HG03432 (cell line): ENCODE data around the gene NFIC.
"Not testable (repeated sequence)": the region's sequence is repeated elsewhere in the genome, so short reads cannot be mapped to it uniquely, and the experiment has no call there.

Experiments
- ATAC-seq: cut with Tn5 transposase; IDR thresholded peaks from one replicate; pipeline ENCODE4 v1.9.1; 2021; ENCODE audit warnings: mild to moderate bottlenecking, moderate library complexity; ENCODE audit not compliant: unreplicated experiment

Gene NFIC

DNA sequence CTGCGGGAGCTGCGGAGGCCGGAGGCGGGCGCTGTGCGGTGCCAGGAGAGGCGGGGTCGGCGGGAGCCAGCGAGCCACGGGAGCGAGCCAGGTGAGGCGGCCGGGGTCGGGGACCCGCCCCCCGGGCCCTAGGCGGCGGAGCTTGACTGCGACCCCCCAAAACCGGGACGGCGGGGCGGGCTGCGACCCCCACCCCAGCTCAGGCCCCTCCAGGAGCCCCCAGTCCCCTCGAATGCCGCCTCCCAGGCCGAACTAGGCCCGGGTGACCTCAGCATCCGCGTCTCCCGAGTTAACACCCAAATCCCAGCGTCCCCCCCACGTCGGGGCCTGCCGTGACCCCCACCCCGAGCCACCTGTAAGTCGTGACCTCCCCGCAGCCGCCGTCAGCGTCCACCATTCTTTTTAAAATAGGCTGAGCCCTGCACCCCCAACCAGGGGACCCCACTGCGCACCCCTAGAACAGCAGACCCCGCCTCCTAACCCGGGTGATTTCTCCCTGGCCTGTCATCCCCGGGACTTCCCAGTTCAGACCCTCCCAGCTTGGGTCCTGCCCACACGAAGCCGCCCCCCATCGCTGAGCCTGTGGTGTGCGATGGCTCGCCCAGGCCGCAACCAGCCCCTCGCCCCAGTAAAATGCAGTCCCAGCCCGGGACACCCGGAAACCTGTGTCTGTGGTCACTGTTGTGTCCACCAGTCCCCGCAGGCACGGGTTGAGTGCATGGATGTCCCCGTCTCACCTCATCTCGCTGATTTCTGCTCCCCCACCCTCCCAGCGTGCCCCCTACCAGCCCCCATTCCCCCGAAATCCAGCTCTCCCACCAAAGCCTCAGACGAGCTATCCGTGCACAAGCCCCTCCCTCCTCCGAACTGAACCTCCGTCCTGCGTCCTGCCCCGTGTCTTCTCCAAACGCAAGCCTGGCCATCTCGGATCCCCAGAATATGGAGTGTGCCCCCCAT lies 140.3 kb downstream of the NFIC start:
- ATAC-seq, result peak; percentile 9

DNA sequence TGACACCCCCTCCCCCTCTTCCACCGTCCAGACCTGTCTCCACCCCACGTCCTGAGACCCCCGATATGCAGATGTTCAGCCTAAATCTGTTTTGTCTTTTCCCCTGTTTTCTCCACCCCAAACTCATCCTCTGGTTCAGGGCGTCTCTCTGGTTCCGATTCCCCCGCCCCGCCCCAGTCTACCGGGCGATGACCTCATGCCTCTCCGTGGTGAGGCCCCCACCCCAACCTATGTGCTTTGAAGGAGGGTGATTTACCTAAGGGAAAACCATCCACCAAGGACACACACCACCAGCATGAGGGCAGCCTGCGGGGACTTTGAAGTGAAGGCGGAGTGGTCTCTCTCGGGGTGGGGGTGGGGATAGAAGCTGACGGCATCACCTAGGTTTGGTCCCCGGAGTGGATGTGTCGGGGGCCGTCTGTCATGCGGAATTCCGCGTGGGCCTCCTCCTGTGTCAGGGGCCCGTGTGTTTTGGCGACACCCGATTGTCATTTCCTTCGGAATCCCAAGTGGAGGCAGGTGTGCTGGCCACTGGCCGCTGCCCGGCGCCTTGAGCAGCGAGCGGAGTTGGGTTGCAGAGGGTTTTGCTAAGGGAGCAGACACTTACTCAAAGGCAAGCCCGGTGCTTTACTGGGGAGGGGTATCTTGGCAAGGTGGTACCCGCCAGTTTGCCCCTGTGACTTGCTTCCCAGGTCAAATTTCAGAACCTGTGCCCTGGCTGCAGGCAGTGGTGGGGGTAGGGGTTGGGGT lies 141.2 kb downstream of the NFIC start:
- no peak for ATAC-seq

DNA sequence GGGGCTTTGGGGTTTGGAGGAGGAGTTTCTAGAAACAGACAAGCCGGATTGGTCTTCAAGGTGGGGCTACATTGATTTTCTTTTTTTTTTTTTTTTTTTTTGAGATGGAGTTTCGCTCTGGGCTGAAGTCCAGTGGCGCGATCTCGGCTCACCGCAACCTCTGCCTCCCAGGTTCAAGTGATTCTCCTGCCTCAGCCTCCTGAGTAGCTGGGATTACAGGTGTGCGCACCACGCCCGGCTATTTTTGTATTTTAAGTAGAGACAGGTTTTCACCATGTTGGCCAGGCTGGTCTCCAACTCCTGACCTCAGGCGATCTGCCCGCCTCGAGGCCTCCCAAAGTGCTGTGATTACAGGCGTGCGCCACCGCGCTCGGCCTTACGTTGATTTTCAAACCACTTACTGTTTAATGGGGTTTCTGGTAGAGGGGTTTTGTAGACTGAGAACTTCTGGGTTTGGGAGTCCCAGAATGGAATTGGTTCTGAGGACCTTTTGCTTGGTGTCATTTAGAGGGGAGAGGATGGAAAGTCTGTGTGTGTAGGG lies 141.8 kb downstream of the NFIC start:
- not testable (repeated sequence) for ATAC-seq

DNA sequence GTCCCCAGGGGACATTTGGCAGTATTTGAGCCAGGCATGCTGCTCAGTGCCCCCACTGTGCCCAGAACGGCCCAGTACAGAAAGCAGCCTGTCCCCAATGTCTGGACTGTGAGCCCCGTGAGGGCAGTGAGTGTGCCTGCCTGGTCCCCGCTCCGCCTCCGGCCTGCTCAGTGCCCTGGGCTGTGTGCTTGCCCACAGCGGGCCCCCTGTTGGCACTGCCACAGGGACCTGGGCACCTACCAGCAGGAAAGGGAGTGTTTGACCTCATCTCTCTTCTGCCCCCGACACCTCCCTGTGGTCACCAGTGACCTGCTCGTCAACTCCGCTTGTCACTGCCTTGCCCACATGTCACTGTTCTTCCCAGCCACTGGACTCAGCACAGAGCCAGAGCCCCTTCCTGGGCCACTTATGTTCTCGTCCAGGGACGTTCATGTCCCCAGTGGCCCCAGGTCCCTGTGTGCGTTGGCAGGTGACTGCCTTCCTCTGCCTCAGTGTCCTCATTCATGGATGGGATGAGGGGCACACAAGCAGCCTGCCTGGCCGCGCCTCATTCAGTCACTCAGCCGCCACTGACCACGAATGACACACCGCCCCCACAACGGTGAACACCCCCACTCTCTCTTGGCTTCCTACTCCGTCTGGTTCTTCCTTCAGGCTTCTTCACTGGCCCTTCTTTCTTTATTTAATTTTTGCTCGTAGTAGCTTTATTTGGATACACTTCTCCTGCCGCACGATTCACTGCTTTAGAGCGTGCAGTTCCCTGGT lies 142.6 kb downstream of the NFIC start:
- ATAC-seq, result no peak

DNA sequence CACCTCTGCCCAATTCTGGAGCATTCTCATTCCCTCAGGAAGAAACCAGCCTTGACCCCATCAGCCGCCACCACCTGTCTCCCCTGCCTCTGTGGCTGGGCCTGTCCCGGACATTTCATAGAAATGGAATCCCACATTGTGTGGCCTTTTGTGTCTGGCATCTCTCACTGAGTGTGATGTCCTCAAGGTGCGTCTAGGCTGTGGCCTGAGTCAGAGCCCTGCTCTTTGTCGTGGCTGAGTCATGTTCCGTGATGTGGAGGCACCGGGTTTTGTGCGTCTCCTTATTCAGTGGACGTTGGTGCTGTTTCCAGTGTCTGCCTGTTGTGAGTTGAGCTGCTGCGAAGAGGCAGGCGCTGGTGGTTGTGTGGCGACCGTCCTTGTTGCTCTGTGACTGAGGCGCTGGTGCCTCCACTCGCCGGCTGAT lies 143.2 kb downstream of the NFIC start:
- no peak for ATAC-seq

DNA sequence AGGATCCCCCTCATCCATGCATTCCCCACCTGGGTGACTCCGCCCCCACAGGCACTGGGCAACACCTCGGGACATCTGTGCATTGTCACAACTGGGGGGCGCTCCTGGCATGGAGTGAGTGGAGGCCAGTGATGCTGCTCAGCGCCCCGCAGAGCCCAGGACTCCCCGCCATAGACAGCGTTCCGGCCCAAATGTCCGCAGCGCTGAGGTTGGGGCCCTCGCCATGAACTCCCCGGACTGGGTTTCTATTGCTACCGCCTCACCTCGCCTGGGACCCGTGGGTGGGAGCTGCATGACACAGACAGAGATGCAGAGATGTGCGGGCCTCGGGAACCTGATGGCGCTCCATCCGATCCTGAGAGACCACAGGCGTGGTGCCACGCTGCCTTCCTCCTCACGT lies 144.3 kb downstream of the NFIC start:
- no peak for ATAC-seq

DNA sequence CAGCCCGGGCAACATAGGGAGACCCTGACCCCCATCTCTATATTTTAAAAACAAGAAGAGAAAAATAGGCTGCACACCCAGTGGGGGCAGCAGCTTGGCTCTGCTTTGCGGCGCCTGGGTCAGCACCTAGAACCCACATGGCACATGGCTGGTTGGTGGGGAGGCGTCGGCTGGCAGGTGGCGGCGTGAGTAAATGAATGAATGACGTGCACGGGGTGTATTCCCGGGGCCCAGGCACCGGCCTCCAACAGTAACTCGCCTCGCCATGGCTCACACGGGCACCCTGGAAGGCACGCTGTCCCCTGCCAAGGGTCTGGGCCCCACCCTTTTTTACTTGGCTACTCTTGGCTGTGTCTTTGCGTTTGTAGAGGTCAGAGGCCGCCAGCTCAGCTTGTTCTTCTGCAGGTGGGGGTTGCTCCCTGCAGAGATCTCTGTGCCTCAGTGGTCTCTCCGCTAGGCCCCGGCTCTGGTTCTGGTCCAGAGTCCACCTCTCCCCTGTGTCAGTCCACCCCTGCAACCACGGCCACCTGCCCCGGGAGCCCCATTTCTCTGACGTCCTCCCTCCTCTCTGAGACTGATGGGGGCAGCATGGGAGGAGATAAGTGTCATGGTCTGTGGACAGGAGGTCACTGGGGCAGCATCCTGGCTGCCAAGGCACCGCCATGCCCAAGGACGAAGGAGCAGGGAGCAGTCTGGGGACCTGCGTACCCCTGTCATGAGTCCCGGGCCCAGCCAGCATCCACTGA lies 145.3 kb downstream of the NFIC start:
- no peak for ATAC-seq

DNA sequence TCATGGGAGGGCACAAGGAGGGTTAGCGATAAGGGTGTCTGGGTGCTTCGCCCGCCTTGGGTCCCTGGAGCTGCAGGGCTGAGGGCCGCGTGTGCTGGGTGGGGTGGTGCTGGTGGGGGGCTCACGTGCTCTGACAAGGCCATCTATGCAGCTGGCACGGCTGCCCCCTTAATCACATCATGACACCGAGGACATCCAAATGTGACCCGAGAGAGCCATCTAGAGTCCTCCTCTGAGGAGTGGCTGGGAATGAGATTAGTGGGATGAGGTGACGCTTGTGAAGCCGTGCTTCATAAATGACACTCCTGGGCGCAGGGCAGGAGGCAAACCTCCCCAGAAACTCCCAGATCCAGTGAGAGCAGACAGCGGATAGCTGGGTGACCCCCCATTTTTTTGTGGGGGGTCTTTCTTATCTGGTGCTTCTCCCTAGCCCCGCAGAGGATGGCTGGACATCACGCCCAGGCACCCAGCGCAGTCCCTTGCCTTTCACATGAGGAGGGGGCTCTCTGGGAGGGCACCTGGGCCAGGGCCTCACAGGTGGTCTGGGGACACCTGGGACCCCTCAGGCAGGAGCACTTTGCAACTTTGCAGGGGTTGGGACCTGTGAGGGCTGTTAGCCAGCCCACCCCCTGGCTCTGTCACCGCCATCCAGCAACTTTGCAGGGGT lies 146.3 kb downstream of the NFIC start:
- no peak for ATAC-seq

DNA sequence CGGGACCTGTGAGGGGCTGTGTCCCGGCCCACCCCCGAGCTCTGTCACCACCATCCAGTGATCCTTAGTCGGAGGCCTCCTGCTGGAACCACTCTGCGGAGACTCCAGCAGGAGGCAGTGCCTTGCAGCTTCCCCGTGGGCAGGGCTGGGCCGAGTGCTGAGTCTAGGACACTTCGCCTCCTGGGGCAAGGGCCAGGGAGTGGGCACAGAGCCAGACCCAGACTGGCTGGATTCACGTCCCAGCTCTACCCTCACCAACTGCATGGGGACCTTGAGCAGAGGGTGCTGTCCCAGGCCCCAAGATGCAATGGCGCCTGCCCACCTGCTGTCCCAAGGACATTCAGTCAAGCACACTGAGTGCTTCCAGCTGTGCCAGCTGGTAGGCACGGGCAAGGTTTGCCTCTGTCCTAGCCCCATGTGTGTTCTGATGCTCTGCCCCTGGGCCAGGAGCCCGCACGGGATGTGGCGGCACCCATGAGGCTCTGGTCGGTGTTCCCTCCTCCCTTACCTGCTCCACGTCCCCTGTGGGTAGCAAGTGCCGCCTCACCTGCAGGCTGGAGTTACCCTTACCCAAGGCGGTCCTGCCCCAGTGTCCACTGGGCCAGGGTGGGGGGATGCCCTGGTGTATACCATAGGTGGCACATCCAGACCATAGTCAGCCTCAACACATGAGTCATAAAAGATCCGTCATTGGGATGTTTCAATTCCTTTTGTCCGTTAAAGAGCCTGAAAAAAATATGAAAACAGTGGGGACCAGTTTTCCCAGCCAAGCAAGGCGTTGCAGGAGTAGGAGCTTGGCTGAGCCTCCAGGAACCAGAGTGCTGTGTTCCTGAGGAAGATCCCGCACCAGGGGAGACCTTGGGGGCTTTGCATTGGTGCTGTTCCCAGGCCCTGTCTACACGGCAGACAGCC lies 147.1 kb downstream of the NFIC start:
- no peak for ATAC-seq

DNA sequence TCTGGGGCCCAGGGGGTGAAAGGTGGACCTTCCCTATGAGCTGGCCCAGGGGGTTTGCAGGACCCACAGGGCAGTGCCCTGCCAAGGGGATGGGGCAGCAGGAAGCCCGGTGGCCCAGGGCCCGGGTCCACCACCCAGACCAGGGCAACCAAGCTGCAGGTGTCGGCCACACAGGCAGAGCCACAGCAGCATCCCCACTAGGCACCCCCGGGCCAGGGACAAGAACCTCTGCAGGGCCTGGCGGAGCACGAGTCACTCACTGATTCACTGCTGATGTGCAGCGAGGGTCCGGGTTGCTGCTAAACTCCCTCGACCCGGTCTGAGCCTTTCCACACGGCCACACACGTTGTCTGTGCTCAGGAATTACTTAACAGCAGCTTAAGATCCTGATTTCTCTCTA lies 148.5 kb downstream of the NFIC start:
- ATAC-seq, result no peak

DNA sequence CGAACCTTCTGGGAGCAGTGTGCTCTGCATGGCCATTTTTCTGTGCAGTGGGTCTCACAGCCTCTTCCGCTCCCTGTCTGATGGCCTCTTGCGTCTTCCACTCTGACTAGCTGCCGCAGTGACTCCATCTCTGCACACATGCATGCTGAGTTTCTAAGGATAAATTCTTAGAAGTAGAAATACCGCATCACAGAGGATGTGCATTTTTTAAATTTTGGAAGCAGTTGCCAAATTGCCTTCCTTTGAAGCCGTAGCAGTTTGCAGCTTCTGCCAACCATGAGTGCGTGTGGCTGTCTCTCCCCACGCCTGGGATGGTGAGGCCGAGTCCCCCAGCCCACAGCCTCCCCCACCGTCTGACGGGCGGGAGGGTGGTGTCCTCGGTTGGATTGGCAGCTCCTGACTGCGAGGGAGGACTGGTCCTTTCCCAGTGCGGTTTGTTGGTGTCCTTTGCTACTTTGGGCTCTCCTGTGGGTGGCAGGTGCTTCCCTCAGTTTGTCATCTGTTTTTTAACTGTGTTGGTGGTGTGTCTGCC lies 149.6 kb downstream of the NFIC start:
- ATAC-seq, result no peak

DNA sequence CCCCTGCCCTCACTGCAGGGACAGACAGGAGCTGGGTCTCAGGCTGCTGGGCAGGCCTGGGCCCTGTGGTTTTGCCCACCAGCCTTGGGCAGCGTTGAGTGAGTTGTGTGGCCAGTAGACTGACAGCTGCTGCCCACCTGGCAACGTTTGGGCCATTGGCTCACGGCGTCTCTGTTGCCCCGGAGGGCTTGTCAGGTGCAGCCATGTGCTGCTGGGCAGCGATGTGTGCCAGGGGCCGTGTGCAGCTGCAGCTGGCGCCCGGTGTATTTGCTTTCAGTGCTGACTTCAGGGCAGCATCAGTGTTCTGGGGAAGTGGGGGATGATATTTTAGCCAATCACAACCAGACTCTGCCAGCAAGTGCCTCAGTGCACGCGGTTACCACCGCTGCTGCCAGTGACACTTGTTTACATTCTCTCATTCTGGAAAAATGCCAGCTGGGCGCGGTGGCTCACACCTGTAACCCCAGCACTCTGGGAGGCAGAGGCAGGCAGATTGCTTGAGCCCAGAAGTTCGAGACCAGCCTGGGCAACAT lies 150.4 kb downstream of the NFIC start:
- no peak for ATAC-seq

DNA sequence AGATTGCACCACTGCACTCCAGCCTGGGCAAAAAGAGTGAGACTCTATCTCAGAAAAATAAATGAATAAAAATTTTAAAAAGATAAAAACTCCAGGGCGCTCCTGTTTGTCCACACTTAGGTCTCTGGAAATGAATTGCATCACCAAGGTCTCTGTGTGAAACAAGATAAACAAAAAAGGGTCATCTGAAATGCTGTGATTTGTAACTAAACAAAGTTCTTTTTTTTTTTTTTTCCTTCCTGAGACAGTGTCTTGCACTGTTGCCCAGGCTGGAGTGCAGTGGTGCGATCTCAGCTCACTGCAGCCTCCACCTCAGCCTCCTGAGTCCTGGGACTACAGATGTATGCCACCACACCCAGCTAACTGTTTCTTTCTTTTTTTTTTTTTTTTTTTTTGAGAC lies 151.3 kb downstream of the NFIC start:
- ATAC-seq, result no peak

DNA sequence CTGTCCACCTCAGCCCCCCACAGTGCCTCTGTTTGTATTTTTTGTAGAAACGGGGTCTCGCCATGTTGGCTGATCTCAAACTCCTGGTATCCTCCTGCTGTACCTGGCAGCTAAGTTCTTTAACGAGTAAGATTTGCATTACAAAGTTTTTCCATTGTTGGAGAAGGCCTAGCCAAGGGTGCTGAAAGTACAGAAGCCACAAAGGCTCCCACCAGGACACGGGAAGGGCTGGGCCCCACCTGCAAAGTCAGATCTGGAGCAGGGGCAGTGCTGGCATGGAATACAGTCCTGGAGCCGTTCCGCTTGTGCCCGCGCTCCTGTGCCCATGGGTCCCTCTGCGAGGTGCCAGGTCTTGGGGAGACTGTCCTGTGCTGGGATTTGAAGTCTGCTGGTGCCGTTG lies 151.9 kb downstream of the NFIC start:
- no peak for ATAC-seq

DNA sequence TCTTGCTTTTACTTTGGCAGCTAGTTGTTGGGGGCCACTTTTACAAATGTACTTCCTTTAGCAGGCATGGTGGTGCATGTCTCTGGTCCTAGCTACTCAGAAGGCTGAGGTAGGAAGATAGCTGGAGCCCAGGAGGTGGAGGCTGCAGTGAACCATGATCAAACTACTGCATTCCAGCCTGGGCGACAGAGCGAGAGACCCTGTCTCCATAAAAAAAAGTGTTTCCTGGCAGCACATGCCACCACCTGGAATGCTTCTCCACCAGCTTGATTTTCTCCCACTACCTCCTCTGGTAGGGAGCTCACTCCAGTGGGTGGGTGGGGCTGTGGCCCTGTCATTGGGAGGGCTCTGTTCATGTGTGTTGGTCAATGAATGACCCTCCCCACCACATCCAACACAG lies 152.3 kb downstream of the NFIC start:
- ATAC-seq, result no peak
